NCI-H524 treated with DMSO at 0.1 percent for 48 hours (cell line): Measurements from ENCODE around the gene CMTM1.

Source experiments
- DNase-seq: peaks from one replicate; lab custom pipeline; 2025; lab: John Stamatoyannopoulos, UW

The CMTM1 gene

GRCh38 chr16:66566051-66566901 lies at the start of gene CMTM1:
CMTM1 (plus strand) TSS chr16:66566439; CDS start chr16:66566514, 75 bp downstream.
- DNase-seq, result no peak

- no peak for DNase-seq
Measured at GRCh38 chr16:66516509-66516807, 49.8 kb upstream of the CMTM1 start.

- DNase-seq, result no peak
Measured at GRCh38 chr16:66516808-66517585, 49.2 kb upstream of the CMTM1 start.

GRCh38 chr16:66517586-66518263 lies 48.5 kb upstream of the CMTM1 start:
- DNase-seq, result no peak

- no peak for DNase-seq
Measured at GRCh38 chr16:66519482-66520373, 46.5 kb upstream of the CMTM1 start.

GRCh38 chr16:66520406-66521170 lies 45.7 kb upstream of the CMTM1 start:
- DNase-seq, result no peak

- no peak for DNase-seq
Measured at GRCh38 chr16:66521252-66521713, 45.0 kb upstream of the CMTM1 start.

- no peak for DNase-seq
Measured at GRCh38 chr16:66521951-66522771, 44.1 kb upstream of the CMTM1 start.

GRCh38 chr16:66522816-66523590 lies 43.2 kb upstream of the CMTM1 start:
- no peak for DNase-seq

GRCh38 chr16:66523861-66524354 lies 42.3 kb upstream of the CMTM1 start:
- DNase-seq, result no peak

- DNase-seq, result no peak
Measured at GRCh38 chr16:66524601-66525164, 41.6 kb upstream of the CMTM1 start.

- no peak for DNase-seq
Measured at GRCh38 chr16:66525396-66526180, 40.7 kb upstream of the CMTM1 start.

- no peak for DNase-seq
Measured at GRCh38 chr16:66528294-66528693, 37.9 kb upstream of the CMTM1 start.

- no peak for DNase-seq
Measured at GRCh38 chr16:66529475-66529874, 36.8 kb upstream of the CMTM1 start.

- DNase-seq, result no peak
Measured at GRCh38 chr16:66534376-66534799, 31.9 kb upstream of the CMTM1 start.

- no peak for DNase-seq
Measured at GRCh38 chr16:66536525-66536924, 29.7 kb upstream of the CMTM1 start.

GRCh38 chr16:66537236-66537635 lies 29.0 kb upstream of the CMTM1 start:
- DNase-seq, result no peak

GRCh38 chr16:66538910-66539309 lies 27.3 kb upstream of the CMTM1 start:
- DNase-seq, result no peak
